K562 (cell line): ENCODE data around the gene PRMT7.

Source experiments
- BMI1 ChIP-seq: fragments of 150-350 bp; IDR thresholded peaks from 2 replicates; pipeline ENCODE4 v1.6.1; 2014; ENCODE audit warnings: low read length
- EZH2 ChIP-seq: IDR thresholded peaks from 2 replicates; pipeline ENCODE4 v1.6.1; 2012; ENCODE audit warnings: low read depth, mild to moderate bottlenecking, inconsistent platforms, low read length, borderline replicate concordance
- MAFF ChIP-seq: IDR thresholded peaks from 2 replicates; pipeline ENCODE4 v1.6.1; 2012; ENCODE audit warnings: low read length, improper control_type of control experiment
- POLR2AphosphoS5 ChIP-seq: IDR thresholded peaks from 2 replicates; pipeline ENCODE4 v1.6.1; 2011; ENCODE audit warnings: mild to moderate bottlenecking, low read depth, low read length, moderate library complexity; ENCODE audit not compliant: control insufficient read depth, insufficient read depth
- RFX5 ChIP-seq: IDR thresholded peaks from 2 replicates; pipeline ENCODE4 v1.6.1; 2011; ENCODE audit warnings: low read depth, mild to moderate bottlenecking, improper control_type of control experiment, low read length
- YY1 ChIP-seq, 3 experiments: IDR thresholded peaks; 2 replicates each; pipeline ENCODE4 v1.6.1; 2011; ENCODE audit warnings: low read length in 2 of 3, mild to moderate bottlenecking in 2 of 3, moderate library complexity in 2 of 3, borderline replicate concordance in 1 of 3, control low read depth in 1 of 3, low read depth in 1 of 3; ENCODE audit not compliant: insufficient read depth in 3 of 3, insufficient replicate concordance in 2 of 3, control insufficient read depth in 1 of 3, insufficient read length in 1 of 3; ENCODE audit errors: extremely low read depth in 1 of 3
- TF ChIP-seq, protein P1 (sequence below), 3 experiments: IDR thresholded peaks in 2 of 3; conservative IDR thresholded peaks in 1 of 3; 2 replicates each; pipeline ENCODE4 v1.5.1; 2011 to 2012; ENCODE audit warnings: low read length in 3 of 3, mild to moderate bottlenecking in 3 of 3, control low read depth in 2 of 3, improper control_type of control experiment in 1 of 3, inconsistent platforms in 1 of 3, low read depth in 1 of 3, mixed read lengths in 1 of 3, moderate library complexity in 1 of 3; ENCODE audit not compliant: insufficient read depth in 2 of 3
- TF ChIP-seq, protein P2 (sequence below): fragments of 200-800 bp; sonication (Bioruptor generic); IDR thresholded peaks from 2 replicates; pipeline ENCODE4 v1.6.1; 2016; ENCODE audit warnings: missing genetic modification characterization, missing compliant biosample characterization
- TF ChIP-seq, protein P3 (sequence below), 2 experiments: fragments of 450-650 bp; formaldehyde crosslinking in 1 of 2; IDR thresholded peaks; 2 replicates each; pipeline versions ENCODE4 v1.4.0 to v1.6.1; 2014 to 2020; ENCODE audit warnings: mild to moderate bottlenecking in 2 of 2, borderline replicate concordance in 1 of 2, low read depth in 1 of 2

DNA sequence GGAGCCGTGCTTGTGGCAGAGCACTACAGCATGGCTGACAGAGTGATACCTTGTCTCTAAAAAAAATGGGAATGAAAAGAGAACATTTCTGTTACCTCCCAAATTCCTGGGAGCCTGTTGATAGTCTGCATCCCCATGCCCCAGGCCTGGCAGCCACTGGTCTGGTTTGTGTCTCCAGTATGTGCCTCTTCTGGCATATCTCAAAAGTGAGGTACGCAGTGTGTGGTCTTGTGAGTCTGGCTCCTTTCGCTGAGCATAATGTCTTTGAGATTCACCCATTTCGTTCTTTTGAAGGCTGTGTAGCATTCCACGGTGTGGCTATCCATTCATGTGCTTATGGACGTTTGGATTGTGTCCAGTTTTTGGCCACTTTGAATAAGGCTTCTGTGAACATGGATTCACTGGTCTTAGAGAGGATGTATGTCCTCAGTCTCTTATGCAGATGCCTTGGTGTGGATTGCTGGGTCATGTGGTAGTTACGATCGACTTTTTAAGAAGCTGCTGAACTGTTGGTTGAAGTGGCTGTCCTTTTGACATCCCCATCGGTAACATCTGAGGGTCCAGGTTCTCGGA is 39.1 kb downstream of the PRMT7 start:
- TF ChIP-seq, protein P1, sequence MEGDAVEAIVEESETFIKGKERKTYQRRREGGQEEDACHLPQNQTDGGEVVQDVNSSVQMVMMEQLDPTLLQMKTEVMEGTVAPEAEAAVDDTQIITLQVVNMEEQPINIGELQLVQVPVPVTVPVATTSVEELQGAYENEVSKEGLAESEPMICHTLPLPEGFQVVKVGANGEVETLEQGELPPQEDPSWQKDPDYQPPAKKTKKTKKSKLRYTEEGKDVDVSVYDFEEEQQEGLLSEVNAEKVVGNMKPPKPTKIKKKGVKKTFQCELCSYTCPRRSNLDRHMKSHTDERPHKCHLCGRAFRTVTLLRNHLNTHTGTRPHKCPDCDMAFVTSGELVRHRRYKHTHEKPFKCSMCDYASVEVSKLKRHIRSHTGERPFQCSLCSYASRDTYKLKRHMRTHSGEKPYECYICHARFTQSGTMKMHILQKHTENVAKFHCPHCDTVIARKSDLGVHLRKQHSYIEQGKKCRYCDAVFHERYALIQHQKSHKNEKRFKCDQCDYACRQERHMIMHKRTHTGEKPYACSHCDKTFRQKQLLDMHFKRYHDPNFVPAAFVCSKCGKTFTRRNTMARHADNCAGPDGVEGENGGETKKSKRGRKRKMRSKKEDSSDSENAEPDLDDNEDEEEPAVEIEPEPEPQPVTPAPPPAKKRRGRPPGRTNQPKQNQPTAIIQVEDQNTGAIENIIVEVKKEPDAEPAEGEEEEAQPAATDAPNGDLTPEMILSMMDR (IDR thresholded peaks at IDR 0.05 in 2 of 3, conservative IDR thresholded peaks at IDR 0.05 in 1 of 3; ENCODE audit: insufficient read depth in 2 of 3, low read depth in 1 of 3, low read length in 3 of 3), result no peak
- TF ChIP-seq, protein P2, sequence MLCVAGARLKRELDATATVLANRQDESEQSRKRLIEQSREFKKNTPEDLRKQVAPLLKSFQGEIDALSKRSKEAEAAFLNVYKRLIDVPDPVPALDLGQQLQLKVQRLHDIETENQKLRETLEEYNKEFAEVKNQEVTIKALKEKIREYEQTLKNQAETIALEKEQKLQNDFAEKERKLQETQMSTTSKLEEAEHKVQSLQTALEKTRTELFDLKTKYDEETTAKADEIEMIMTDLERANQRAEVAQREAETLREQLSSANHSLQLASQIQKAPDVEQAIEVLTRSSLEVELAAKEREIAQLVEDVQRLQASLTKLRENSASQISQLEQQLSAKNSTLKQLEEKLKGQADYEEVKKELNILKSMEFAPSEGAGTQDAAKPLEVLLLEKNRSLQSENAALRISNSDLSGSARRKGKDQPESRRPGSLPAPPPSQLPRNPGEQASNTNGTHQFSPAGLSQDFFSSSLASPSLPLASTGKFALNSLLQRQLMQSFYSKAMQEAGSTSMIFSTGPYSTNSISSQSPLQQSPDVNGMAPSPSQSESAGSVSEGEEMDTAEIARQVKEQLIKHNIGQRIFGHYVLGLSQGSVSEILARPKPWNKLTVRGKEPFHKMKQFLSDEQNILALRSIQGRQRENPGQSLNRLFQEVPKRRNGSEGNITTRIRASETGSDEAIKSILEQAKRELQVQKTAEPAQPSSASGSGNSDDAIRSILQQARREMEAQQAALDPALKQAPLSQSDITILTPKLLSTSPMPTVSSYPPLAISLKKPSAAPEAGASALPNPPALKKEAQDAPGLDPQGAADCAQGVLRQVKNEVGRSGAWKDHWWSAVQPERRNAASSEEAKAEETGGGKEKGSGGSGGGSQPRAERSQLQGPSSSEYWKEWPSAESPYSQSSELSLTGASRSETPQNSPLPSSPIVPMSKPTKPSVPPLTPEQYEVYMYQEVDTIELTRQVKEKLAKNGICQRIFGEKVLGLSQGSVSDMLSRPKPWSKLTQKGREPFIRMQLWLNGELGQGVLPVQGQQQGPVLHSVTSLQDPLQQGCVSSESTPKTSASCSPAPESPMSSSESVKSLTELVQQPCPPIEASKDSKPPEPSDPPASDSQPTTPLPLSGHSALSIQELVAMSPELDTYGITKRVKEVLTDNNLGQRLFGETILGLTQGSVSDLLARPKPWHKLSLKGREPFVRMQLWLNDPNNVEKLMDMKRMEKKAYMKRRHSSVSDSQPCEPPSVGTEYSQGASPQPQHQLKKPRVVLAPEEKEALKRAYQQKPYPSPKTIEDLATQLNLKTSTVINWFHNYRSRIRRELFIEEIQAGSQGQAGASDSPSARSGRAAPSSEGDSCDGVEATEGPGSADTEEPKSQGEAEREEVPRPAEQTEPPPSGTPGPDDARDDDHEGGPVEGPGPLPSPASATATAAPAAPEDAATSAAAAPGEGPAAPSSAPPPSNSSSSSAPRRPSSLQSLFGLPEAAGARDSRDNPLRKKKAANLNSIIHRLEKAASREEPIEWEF (CRISPR knock-in tag), result no peak
- TF ChIP-seq YY1 (IDR thresholded peaks at IDR 0.05; ENCODE audit: borderline replicate concordance in 1 of 3, control insufficient read depth in 1 of 3, extremely low read depth in 1 of 3, insufficient read depth in 3 of 3, insufficient read length in 1 of 3, insufficient replicate concordance in 2 of 3, low read depth in 1 of 3, low read length in 2 of 3) (no peak), EZH2 (no peak), BMI1 (no peak), MAFF (no peak), POLR2AphosphoS5 (no peak), RFX5 (no peak)
- TF ChIP-seq, protein P3, sequence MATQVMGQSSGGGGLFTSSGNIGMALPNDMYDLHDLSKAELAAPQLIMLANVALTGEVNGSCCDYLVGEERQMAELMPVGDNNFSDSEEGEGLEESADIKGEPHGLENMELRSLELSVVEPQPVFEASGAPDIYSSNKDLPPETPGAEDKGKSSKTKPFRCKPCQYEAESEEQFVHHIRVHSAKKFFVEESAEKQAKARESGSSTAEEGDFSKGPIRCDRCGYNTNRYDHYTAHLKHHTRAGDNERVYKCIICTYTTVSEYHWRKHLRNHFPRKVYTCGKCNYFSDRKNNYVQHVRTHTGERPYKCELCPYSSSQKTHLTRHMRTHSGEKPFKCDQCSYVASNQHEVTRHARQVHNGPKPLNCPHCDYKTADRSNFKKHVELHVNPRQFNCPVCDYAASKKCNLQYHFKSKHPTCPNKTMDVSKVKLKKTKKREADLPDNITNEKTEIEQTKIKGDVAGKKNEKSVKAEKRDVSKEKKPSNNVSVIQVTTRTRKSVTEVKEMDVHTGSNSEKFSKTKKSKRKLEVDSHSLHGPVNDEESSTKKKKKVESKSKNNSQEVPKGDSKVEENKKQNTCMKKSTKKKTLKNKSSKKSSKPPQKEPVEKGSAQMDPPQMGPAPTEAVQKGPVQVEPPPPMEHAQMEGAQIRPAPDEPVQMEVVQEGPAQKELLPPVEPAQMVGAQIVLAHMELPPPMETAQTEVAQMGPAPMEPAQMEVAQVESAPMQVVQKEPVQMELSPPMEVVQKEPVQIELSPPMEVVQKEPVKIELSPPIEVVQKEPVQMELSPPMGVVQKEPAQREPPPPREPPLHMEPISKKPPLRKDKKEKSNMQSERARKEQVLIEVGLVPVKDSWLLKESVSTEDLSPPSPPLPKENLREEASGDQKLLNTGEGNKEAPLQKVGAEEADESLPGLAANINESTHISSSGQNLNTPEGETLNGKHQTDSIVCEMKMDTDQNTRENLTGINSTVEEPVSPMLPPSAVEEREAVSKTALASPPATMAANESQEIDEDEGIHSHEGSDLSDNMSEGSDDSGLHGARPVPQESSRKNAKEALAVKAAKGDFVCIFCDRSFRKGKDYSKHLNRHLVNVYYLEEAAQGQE (IDR thresholded peaks at IDR 0.05; ENCODE audit: borderline replicate concordance), result no peak
- TF ChIP-seq, protein P3 (CRISPR knock-in tag; IDR thresholded peaks at IDR 0.05; ENCODE audit: low read depth), result no peak
